T-helper 17 cell (primary cell): Measurements from ENCODE around the gene OLIG2. TPM values are rescaled to one million over a fixed set of nuclear protein-coding genes. Genes with fewer than 3 reads are reported as not detected.

Source experiments
- ATAC-seq: fragments of 150-1000 bp; cut with Tn5 transposase; 2 replicates; pipeline ENCODE4 v1.10.0; 2021; ENCODE audit warnings: mild to moderate bottlenecking, moderate library complexity
- DNase-seq, 3 donors: peaks; one replicate each; pipeline versions ENCODE4 v3.0.0 to v3.0.0-alpha.2; 2020 to 2021
- H3K9me3 ChIP-seq: one replicate; pipeline ENCODE4 v1.7.0; 2013; ENCODE audit warnings: low read length, mild to moderate bottlenecking; ENCODE audit not compliant: control insufficient read depth, poor library complexity, severe bottlenecking
- H3K27ac Mint-ChIP-seq: one replicate; pipeline ENCODE4 v1.8.0; 2022; ENCODE audit warnings: mild to moderate bottlenecking, moderate library complexity, mixed read lengths
- H3K27me3 Mint-ChIP-seq: one replicate; pipeline ENCODE4 v1.8.0; 2022; ENCODE audit warnings: mixed read lengths
- H3K36me3 Mint-ChIP-seq: one replicate; pipeline ENCODE4 v1.8.0; 2022; ENCODE audit warnings: low read depth, mixed read lengths
- H3K4me1 Mint-ChIP-seq: one replicate; pipeline ENCODE4 v1.8.0; 2022; ENCODE audit warnings: mild to moderate bottlenecking, mixed read lengths
- H3K4me3 Mint-ChIP-seq: one replicate; pipeline ENCODE4 v1.8.0; 2022; ENCODE audit warnings: mild to moderate bottlenecking, moderate library complexity, mixed read lengths
- total RNA-seq, 4 donors: library from RNA in 2 of 4; stranded (reverse) in 2 of 4; gene quantifications; one replicate each; pipeline ENCODE4 v1.2.3 and lab custom pipeline; 2022 to 2026

OLIG2 gene
- total RNA-seq, 2 donors from 2014 or later: not detected

- DNase-seq: no peak
- H3K9me3 ChIP-seq: no peaks in the 10 kb centered on the region
- H3K27me3 Mint-ChIP-seq: peaks cover 84% of the 10 kb centered on the region
- ATAC-seq: no peak
- H3K36me3 Mint-ChIP-seq: peaks cover 17% of the 10 kb centered on the region
- H3K4me3 Mint-ChIP-seq: peak overlapping the region; percentile 66
- H3K4me1 Mint-ChIP-seq: peaks cover 40% of the 10 kb centered on the region
- H3K27ac Mint-ChIP-seq: peak overlapping the region; percentile 54
Observed at GRCh38 chr21:33022828-33023573, 2.7 kb upstream of the OLIG2 start.

GRCh38 chr21:33023574-33024200 is 2.0 kb upstream of the OLIG2 start:
- Mint-ChIP-seq H3K4me1 (peaks cover 44% of the 10 kb centered on the region), H3K27ac (peak overlapping the region; percentile 80), H3K27me3 (peaks cover 84% of the 10 kb centered on the region), H3K36me3 (peaks cover 15% of the 10 kb centered on the region), H3K4me3 (peak overlapping the region; percentile 66)
- ATAC-seq (no peak), DNase-seq (no peak)
- H3K9me3 ChIP-seq: no peaks in the 10 kb centered on the region

GRCh38 chr21:33024201-33025103 is 1.3 kb upstream of the OLIG2 start:
- H3K27ac Mint-ChIP-seq: peak overlapping the region; percentile 80

GRCh38 chr21:33025106-33025488 is 638 bp upstream of the OLIG2 start:
- H3K4me3 Mint-ChIP-seq: no peak overlapping the region
- peaks cover 42% of the 10 kb centered on the region for H3K4me1 Mint-ChIP-seq
- peak overlapping the region; percentile 80 for H3K27ac Mint-ChIP-seq
- ATAC-seq: no peak
- H3K27me3 Mint-ChIP-seq: peaks cover 87% of the 10 kb centered on the region
- no peaks in the 10 kb centered on the region for H3K9me3 ChIP-seq
- peaks cover 8% of the 10 kb centered on the region for H3K36me3 Mint-ChIP-seq
- no peak for DNase-seq

More at GRCh38 chr21:33024201-33025103, 1.3 kb upstream of the OLIG2 start:
- no peaks in the 10 kb centered on the region for H3K9me3 ChIP-seq
- Mint-ChIP-seq H3K4me3 (peak overlapping the region; percentile 58), H3K27me3 (peaks cover 84% of the 10 kb centered on the region), H3K4me1 (peaks cover 42% of the 10 kb centered on the region), H3K36me3 (peaks cover 8% of the 10 kb centered on the region)
- DNase-seq (no peak), ATAC-seq (peak; percentile 27)

- H3K4me3 Mint-ChIP-seq: peak overlapping the region; percentile 69
Observed at GRCh38 chr21:33026443-33026858, 716 bp downstream of the OLIG2 start.

GRCh38 chr21:33026878-33027400 is 1.2 kb downstream of the OLIG2 start:
- peaks cover 3% of the 10 kb centered on the region for H3K36me3 Mint-ChIP-seq
- no peaks in the 10 kb centered on the region for H3K9me3 ChIP-seq
- no peak for DNase-seq
- ATAC-seq: no peak
- peaks cover 87% of the 10 kb centered on the region for H3K27me3 Mint-ChIP-seq
- peak overlapping the region; percentile 76 for H3K27ac Mint-ChIP-seq
- H3K4me3 Mint-ChIP-seq: peak overlapping the region; percentile 69
- peaks cover 37% of the 10 kb centered on the region for H3K4me1 Mint-ChIP-seq

More at GRCh38 chr21:33026443-33026858, 716 bp downstream of the OLIG2 start:
- Mint-ChIP-seq H3K36me3 (peaks cover 3% of the 10 kb centered on the region), H3K4me1 (peaks cover 37% of the 10 kb centered on the region), H3K27ac (peak overlapping the region; percentile 76), H3K27me3 (peaks cover 87% of the 10 kb centered on the region)
- H3K9me3 ChIP-seq: no peaks in the 10 kb centered on the region
- no peak for ATAC-seq
- DNase-seq: no peak

- ATAC-seq (no peak), DNase-seq (no peak)
- peaks cover 87% of the 10 kb centered on the region for H3K27me3 Mint-ChIP-seq
- H3K4me3 Mint-ChIP-seq: peak overlapping the region; percentile 69
- peaks cover 1% of the 10 kb centered on the region for H3K36me3 Mint-ChIP-seq
- peaks cover 34% of the 10 kb centered on the region for H3K4me1 Mint-ChIP-seq
- H3K9me3 ChIP-seq: no peaks in the 10 kb centered on the region
- H3K27ac Mint-ChIP-seq: no peak overlapping the region
Observed at GRCh38 chr21:33027401-33028286, 1.9 kb downstream of the OLIG2 start.

- no peaks in the 10 kb centered on the region for H3K9me3 ChIP-seq
- ATAC-seq (no peak), DNase-seq (no peak)
- Mint-ChIP-seq H3K4me3 (peak overlapping the region; percentile 67), H3K4me1 (peaks cover 32% of the 10 kb centered on the region), H3K27ac (no peak overlapping the region), H3K36me3 (no peaks in the 10 kb centered on the region), H3K27me3 (peaks cover 85% of the 10 kb centered on the region)
Observed at GRCh38 chr21:33028287-33028670, 2.5 kb downstream of the OLIG2 start.

GRCh38 chr21:33028773-33029384 is 3.1 kb downstream of the OLIG2 start:
- H3K36me3 Mint-ChIP-seq: no peaks in the 10 kb centered on the region
- no peak overlapping the region for H3K27ac Mint-ChIP-seq
- peaks cover 81% of the 10 kb centered on the region for H3K27me3 Mint-ChIP-seq
- ATAC-seq: peak; percentile 69
- peak overlapping the region; percentile 78 for H3K4me3 Mint-ChIP-seq
- no peak for DNase-seq
- H3K9me3 ChIP-seq: no peaks in the 10 kb centered on the region
- H3K4me1 Mint-ChIP-seq: peaks cover 30% of the 10 kb centered on the region

GRCh38 chr21:33029385-33029921 is 3.7 kb downstream of the OLIG2 start:
- Mint-ChIP-seq H3K36me3 (no peaks in the 10 kb centered on the region), H3K27me3 (peaks cover 81% of the 10 kb centered on the region), H3K4me1 (peaks cover 25% of the 10 kb centered on the region), H3K27ac (no peak overlapping the region), H3K4me3 (peak overlapping the region; percentile 78)
- DNase-seq (no peak), ATAC-seq (no peak)
- H3K9me3 ChIP-seq: no peaks in the 10 kb centered on the region

GRCh38 chr21:33029975-33030461 is 4.3 kb downstream of the OLIG2 start:
- H3K36me3 Mint-ChIP-seq: no peaks in the 10 kb centered on the region
- H3K27me3 Mint-ChIP-seq: peaks cover 80% of the 10 kb centered on the region
- H3K4me3 Mint-ChIP-seq: no peak overlapping the region

More at GRCh38 chr21:33029975-33030461, 4.3 kb downstream of the OLIG2 start:
- peaks cover 25% of the 10 kb centered on the region for H3K4me1 Mint-ChIP-seq
- ATAC-seq (no peak), DNase-seq (no peak)
- no peak overlapping the region for H3K27ac Mint-ChIP-seq
- no peaks in the 10 kb centered on the region for H3K9me3 ChIP-seq
